Measurements from ENCODE around the gene PDE4D. TPM values are rescaled to one million over a fixed set of nuclear protein-coding genes. Genes with fewer than 3 reads are reported as not detected.
"Not testable (repeated sequence)": the region's sequence is repeated elsewhere in the genome, so short reads cannot be mapped to it uniquely, and the experiment has no call there.

Gene PDE4D
- total RNA-seq, 1 donor from 2014 or later, result 219 TPM

- DNase-seq, result no peak
Observed at GRCh38 chr5:59798862-59799667, 94.5 kb downstream of the PDE4D start.

GRCh38 chr5:59795141-59795540 is 98.4 kb downstream of the PDE4D start:
- DNase-seq, result no peak

- no peak for DNase-seq
Observed at GRCh38 chr5:59792983-59793585, 100.4 kb downstream of the PDE4D start.

- DNase-seq, result no peak
Observed at GRCh38 chr5:59791617-59792016, 101.9 kb downstream of the PDE4D start.

GRCh38 chr5:59790776-59791475 is 102.6 kb downstream of the PDE4D start:
- no peak for DNase-seq

GRCh38 chr5:59790376-59790775 is 103.2 kb downstream of the PDE4D start:
- DNase-seq, result no peak

GRCh38 chr5:59789894-59790293 is 103.6 kb downstream of the PDE4D start:
- DNase-seq, result no peak

- DNase-seq, result no peak
Observed at GRCh38 chr5:59789197-59789596, 104.3 kb downstream of the PDE4D start.

GRCh38 chr5:59786334-59786805 is 107.2 kb downstream of the PDE4D start:
- no peak for DNase-seq

GRCh38 chr5:59785676-59786333 is 107.7 kb downstream of the PDE4D start:
- no peak for DNase-seq

- DNase-seq, result not testable (repeated sequence)
Observed at GRCh38 chr5:59784708-59785107, 108.8 kb downstream of the PDE4D start.

GRCh38 chr5:59783264-59783663 is 110.3 kb downstream of the PDE4D start:
- DNase-seq, result no peak

GRCh38 chr5:59782856-59783255 is 110.7 kb downstream of the PDE4D start:
- no peak for DNase-seq

GRCh38 chr5:59779453-59779852 is 114.1 kb downstream of the PDE4D start:
- no peak for DNase-seq

- DNase-seq, result no peak
Observed at GRCh38 chr5:59777028-59777427, 116.5 kb downstream of the PDE4D start.

GRCh38 chr5:59773294-59773693 is 120.2 kb downstream of the PDE4D start:
- no peak for DNase-seq

GRCh38 chr5:59772757-59773156 is 120.8 kb downstream of the PDE4D start:
- DNase-seq, result no peak

GRCh38 chr5:59772206-59772605 is 121.3 kb downstream of the PDE4D start:
- DNase-seq, result no peak

GRCh38 chr5:59770953-59771352 is 122.6 kb downstream of the PDE4D start:
- no peak for DNase-seq

GRCh38 chr5:59769832-59770231 is 123.7 kb downstream of the PDE4D start:
- no peak for DNase-seq

GRCh38 chr5:59769041-59769360 is 124.5 kb downstream of the PDE4D start:
- DNase-seq, result no peak

GRCh38 chr5:59768152-59769040 is 125.1 kb downstream of the PDE4D start:
- DNase-seq, result no peak

All from occipital lobe (tissue), 2 donors.